Kidney capillary endothelial cell (primary cell): ENCODE data around the gene EID1.
"Not testable (repeated sequence)": the region's sequence is repeated elsewhere in the genome, so short reads cannot be mapped to it uniquely, and the experiment has no call there.

ENCODE experiments used
- DNase-seq: peaks from one replicate; pipeline ENCODE4 v3.0.0-alpha.2; 2018; ENCODE audit warnings: low spot score

Gene EID1

DNA sequence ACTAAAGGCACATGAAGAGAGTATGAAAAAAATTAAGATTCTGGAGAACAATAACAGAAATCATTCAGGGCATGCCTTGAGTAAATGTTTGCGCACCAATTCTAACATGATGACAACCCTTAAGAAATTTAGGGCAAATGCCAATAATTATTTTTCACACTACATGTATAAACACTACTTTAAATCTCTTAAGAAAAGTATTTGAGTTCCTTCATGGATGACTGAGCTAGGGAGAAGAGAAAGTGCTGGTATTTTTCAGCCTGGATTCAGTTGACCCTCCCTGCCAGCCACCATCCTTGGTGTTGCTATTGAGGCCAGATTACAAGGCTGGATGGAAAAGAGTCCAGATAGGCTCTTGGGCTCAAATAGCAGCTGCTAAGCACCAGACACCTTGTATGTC, 8.0 kb upstream of the EID1 start:
- DNase-seq = no peak

DNA sequence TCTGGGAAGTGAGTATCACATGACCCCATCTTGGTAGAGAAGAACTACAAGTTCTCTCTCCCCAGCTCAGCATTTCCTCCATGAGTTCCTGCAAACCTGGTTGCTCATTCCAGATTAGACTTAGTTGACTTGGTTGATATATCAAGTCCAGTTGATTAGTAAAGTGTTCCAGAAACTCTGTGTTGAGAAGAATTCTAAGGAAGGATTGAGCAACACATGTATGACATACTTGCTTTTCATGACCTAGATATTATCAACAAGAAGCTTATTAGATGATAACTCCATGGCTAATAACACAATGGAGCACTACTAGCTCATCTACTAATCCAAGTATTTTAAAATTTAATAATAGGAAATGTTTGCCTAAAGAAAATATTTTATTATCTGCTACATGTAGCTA, 6.4 kb upstream of the EID1 start:
- no peak for DNase-seq

DNA sequence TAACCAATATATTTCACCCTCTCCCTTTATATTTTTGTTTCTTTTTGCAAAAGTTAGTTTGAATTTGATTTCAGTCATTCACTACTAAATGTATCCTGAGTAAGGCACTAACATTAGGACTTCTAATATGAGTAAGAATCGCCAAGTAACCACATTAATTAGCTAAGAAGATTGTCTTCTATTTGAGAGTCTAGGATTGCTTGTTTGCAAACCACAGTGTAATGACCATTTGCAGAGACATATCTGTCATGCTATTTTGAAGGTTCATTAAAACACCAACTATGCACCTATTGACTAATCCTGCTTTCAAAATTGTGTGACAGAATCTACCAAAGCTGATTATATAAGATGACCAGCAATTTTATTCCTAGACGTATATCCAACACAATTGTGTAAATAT, 5.3 kb upstream of the EID1 start:
- DNase-seq = no peak

DNA sequence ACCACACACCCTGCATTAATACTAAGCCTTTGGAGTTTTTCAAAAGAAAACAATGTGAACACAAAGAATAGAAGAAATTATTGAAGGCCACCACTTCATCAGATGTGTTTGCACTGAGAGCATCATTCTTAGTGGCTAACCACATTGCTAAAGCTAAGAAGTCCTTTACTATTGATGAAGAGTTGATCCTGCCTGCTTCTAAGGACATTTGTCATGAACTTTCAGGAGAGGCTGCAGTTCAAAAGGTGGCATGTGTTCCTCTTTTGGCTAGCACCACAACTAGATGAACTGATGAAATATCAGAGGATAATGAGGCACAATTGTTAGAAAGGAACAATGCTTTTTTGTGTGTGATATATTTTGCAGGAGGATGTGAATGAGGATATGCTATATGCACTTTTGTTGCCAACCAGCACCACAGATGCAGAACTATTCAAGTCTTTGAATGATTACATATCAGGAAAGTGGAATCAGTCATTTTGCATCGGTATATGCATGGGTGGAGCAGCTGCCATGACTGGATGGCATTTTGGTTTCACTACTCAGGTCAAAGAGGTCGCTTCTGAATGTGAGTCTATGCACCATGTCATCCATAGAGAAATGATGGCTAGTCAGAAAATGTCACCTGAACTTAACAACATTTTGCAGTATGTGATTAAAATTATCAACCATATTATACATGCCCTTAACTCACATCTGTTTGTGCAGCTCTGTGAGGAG, 2.5 kb upstream of the EID1 start:
- DNase-seq = no peak

DNA sequence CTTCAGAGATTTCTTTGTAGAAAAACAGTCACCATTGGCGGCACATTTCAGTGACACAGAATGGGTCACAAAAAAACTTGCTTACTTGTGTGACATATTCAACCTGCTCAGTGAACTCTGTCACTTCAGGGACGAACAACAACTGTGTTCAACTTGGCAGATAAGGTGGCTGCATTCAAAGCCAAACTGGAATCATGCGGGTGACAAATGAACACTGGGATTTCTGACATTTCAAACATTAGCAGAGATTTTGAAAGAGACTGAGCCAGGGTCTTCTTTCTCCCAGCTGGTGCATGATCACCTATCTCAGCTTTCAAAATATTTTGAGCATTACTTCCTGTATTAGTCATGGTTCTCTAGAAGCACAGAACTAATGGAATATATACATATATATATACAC, 1.9 kb upstream of the EID1 start:
- no peak for DNase-seq

DNA sequence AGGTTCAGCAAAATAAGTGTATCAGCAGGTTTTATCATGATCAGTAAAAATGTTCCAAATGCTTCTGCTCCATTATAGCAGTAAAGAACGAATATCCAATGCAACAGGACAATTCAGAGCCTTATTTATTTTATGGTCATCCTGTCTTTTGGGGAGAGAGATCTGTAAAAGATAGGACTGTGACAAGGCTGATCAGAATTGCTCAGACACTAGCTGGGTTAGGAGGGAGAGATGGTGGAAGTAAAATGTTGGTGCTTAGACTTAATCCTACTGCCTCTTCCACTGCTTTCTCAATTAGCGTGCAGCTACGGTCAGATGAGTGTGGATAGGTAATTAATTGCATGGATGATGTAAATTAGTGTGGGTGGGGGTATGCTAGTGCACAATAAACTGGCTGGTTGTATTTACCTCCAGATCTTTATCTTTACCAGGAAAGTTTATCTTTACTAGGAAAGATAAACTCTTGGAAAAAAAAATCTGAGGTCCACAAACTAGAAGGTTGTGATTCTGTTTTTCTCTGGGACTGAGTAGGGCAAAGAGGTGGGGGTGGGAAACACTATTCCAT, 2.2 kb downstream of the EID1 start:
- no peak for DNase-seq

DNA sequence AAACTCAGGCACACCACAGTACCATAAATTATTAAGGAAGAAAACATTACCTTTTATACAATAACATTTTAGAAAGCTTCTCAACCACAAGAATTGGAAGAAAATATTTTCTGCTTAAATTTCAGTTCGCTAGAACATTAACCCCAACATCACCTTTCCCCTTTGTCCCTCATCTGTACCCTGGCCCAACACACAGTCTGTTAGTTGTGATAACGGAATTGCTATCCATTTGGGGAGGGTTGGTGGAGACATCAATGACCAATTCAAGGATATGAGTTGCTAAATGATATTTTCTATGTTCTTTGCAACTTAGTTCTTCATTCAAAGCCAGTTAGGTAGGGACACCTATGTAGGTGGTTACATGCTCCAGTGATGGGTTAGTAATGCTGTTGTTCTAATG, 5.8 kb downstream of the EID1 start:
- DNase-seq = no peak

DNA sequence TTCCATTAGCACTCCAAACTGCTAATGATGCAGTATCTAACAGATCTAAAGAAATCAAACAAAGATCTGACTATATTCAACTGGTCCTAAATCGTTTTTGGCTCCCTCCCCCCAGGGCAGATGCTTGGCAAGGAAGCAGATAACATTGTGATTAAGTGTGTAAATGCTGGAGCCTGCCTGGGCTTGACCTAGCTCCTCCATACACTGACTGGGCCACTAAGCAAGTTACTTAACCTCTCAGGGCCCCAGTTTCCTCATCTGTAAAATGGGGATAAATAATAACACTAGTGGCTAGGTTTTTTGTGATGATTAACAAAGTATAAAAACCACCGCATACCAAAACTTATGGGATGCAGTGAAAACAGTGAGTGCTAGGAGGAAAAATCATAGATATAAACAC, 9.2 kb downstream of the EID1 start:
- DNase-seq = no peak

DNA sequence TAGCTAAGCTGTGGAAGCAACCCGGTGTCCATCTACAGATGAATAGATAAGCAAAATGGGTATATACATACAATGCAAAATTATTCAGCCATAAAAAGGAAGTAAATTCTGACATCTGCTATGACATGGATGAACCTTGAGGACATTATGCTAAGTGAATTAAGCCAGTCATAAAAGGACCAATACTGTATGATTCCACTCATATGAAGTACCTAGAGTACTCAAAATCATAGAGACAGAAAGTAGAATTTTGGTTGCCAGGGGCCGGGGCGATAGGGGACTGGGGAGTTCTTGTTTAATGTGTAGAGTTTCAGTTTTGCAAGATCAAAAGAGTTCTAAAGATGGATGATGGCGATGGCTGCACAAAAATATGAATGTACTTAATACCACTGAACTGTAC, 10.3 kb downstream of the EID1 start:
- DNase-seq = no peak

DNA sequence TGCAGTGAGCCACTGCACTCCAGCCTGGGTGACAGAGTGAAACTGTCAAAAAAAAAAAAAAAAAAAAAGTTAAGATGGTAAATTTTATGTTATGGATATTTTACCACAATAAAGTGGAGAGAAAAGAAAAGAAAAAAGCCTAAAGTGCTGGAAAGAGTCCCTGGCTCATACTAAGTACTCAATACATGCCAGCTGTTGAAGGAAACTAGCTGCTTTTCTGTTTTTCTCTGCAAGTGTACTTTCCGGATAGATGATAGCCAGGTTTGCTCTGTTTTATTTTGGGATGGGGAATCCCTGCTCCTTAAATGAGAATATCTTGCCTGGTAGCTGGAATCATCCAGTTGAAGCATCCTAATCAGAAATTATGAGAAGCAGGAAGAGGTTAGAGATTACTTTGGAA, 10.9 kb downstream of the EID1 start:
- DNase-seq = no peak

DNA sequence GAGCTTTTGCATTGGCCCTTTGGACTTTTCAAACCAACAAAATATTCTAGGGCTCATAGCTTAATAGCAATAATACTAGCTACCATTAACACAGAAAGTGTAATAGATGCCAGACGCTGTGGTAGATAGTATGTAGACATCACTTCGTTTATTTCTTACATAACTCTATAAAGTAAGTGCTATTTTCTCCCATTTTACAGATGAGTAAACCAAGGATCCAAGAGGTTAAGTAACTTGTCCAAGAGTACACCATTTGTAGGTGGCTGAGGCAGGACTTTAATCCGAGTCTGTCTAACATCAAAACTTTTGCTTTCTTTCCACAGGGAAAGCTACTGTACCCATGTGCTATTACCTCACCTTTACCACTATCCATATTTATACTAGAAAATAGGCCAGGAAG, 12.0 kb downstream of the EID1 start:
- DNase-seq = no peak

DNA sequence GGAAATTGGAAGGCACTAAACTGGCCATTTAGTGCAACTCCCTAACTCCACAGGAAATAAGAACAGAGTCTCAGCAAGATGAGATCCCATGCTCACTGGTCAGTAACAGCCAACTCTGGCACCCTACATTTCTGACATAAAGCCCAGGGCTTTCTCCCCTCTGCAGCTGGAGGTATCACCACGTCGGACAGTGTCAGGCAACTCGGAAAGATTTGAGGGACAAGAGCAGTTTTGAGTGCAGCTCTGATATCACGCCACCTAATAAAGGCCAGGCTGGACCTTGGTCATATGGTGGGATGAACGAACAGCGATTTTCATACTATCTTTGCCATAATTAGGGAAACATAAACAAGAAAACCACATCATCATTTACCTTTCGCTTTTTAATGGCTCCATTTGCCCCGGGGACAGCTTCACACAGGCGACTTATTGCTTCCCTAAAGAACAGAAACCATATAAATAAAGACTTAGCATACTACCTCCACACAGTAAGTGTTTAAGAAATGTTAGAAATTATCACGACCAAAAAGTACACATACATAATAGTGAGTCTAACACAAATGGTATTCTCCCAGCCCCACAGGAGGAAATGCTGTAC, 12.5 kb downstream of the EID1 start:
- DNase-seq = no peak

DNA sequence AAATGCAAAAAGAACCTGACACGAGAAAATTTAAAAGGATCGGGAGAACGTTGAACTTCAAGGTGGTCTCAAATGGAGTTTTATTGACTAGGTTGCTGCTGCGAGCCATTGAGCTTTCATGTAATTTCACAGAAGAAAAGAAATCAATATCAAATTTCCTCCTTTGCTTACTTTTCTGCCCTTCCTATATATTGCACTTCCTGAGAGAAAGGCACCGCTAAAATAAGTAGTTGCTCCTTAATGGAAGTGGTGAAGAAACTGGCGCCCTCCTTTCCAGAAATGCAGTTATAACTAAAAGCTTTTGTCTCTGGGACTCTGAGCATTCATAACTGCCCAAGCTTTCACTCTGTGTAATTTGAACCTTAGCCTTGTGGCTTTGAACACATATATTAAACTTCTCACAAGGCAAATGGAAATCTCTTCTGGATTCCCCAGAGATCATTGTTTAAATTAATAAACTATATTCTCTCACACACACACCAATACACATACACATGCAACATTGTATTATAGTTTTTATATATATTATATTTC, 13.4 kb downstream of the EID1 start:
- DNase-seq = no peak

DNA sequence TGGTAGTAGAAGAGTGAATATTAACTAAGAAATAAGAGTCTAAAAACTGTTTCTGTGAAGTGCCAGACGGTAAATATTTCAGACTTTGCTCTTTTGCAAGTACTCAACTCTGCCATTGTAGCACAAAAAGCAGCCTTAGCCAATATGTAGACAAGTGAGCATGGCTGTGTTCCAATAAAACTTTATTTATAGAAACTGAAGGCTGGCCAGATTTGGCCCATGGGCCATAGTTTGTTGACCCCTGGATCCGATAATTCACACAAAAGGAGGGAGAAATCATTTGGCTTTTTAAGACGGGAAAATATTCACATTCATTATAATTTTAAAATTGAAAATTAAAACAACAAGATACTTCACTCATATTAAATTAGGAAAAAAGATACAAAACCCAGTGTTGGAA, 15.4 kb downstream of the EID1 start:
- no peak for DNase-seq

DNA sequence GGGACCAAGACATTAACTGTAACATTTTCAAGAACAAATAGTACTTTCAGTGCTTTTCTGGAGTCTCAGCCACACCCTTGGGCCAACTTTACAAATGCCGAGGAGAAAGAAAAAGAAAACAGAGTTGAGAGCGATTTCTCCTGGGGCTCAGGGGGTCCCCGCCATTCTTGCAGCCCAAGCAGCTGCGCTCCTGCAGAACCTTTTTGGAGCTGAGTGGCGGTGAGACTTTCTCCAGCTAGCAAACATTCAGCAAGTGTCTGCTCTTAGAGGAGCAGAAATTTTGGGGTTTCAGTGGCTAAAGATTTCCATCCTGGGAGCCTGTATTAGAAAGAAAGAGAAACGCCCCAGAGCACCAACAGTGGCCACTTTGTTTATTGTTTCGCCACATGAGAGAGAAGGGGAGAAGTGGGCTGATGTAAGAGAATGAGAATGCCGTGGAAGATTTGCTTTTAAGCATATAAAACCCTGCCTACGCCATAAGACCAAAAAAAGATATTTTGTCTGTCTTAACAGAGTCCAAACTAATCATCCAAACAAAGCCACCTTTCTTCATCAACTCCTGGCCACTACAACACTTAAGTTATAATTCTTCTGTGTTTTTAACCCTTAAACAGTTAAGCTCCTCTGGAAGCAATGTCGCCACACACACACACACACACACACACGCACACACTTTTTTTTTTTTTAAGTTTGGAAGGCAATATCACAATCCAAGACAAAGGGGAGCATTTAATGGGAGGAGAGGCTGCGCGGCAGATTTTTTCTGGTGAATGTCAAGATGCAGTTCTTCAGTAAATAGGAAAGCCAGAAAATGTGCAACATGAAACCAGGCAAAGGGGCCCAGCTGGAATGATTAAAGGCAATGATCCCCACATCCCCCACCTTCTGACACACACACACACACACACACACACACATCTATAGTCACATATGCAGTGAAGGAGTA, 19.2 kb downstream of the EID1 start:
- DNase-seq = no peak

DNA sequence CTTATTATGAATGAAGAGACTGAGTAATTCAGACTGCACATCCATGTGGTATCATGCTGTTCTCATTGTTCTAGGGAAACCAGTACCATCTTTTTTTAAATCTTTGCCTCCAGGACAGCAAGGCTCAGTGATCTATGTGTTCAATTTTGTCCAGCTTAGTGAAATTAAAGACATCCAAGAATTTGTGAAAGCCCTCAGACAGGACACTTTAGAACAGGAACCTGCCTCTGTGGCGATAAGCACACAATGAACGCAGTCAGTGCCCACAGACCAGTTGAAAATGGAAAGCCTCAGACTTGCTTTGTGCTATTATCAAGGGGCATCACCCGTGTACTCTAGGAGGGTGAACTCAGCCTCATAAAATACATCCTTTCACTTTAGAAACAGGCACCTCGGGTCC, 20.1 kb downstream of the EID1 start:
- DNase-seq = no peak

DNA sequence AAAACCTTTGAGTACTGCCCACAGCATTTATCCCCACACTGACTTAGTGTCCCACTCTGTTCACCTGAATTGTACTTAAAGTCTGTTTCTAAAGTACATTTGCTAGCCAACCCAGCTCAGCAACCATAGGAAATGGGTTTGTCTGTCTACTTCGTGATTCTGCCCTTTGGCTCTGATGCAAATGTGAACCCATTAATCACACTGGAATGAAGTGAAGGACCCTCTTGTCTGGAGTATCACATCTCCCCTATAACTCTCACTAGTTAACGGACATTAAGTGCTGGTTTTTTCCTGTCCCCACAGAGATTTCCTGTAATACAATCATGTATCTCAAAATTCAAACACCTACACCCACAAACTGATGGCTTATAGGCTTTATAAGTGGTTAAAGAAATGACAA, 20.5 kb downstream of the EID1 start:
- no peak for DNase-seq

DNA sequence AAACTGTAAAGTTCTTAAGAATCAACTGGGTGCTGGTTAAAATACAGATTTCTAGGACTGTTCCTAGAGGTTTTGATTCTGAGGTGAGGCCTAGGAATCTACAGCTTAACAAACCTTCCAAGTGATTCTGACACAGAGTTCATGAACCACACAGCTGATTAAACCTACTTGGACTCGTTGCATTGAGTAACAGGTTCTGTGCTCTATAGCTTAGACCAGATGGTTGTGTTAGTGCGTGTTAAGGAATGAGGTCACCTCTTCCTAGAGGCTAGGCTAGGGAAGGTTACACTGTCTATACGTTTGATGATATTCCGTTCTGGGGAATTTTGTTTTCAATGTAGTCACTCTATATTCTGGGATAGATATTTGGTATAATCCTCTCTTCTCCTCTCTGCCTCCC, 21.9 kb downstream of the EID1 start:
- DNase-seq = no peak

DNA sequence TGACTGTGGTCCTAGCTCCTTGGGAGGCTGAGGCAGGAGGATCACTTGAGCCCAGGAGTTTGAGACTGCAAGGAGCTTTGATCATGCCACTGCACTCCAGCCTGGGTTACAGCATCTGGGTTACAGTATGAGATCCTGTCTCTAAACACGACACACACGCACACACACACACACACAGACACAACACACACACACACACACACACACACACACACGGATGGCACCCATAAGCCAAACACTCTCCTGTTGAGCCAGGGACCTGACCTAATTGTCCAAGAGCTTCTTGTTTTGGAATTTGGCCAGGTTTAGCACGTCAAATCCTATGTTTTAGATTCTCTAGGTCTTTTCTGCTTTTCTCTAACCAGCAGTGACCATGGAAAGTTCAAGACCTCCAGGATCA, 26.8 kb downstream of the EID1 start:
- DNase-seq = no peak

DNA sequence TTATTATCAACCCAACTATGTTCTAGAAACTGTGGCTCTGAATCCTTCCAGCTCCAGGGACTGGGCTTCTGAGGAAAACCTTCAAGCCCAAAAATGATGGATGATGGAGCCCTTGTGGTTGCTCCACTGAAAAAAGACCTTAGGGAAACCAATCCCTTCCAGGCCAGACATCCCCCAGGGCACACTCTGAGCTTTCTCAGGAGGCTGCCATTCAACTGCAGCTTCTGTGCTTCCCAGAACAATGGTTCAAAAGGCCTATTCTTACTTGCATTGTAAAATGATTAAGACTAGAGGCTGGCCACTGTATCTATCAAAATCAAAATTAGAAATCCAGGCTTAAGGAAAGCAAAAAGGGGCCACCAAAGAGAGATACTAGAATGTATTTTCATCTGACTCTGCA, 27.3 kb downstream of the EID1 start:
- DNase-seq = no peak

DNA sequence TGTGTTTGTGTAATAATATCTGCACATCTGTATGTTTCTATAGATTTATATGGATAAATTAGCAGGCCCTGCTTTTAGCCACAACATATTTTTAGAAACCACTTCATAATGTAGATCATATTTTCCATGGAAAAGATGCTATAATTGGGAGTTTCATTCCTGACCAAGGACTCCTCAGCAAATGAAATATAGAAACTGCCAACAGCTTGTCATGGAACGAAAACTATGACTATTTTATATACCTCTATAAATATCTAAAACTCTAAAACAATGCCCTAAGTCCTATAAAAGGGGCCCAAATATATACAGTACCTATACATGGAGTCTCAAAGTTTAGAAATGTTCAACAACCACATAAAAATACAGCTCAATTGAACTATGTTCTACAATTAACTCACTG, 27.9 kb downstream of the EID1 start:
- no peak for DNase-seq

DNA sequence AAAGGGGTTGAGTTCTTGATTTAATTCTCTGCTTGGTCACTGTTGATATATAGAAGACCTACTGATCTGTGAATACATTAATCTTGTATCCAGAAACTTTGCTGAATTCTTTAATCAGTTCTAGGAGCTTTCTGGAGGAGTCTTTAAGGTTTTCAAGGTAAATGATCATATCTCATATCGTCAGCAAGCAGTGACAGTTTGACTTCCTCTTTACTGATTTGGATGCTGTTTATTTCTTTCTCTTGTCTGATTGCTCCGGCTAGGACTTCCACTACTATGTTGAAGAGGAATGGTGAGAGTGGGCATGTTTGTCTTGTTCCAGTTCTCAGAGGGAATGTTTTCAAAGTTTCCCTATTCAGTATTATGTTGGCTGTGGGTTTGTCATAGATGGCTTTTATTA, 31.4 kb downstream of the EID1 start:
- DNase-seq = not testable (repeated sequence)

DNA sequence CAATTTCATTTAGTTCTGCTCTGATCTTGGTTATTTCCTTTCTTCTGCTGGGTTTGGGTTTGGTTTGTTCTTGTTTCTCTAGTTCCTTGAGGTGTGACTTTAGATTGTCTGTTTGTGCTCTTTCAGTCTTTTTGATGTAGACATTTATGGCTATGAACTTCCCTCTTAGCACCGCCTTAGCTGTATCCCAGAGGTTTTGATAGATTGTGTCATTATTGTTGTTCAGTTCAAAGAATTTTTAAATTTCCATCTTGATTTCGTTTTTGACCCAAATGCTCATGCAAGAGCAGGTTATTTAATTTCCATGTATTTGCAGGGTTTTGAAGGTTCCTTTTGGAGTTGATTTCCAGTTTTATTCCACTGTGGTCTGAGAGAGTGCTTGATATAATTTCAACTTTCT, 32.6 kb downstream of the EID1 start:
- not testable (repeated sequence) for DNase-seq
